K562 (cell line): Measurements from ENCODE around the gene C20orf96. TPM values are rescaled to one million over a fixed set of nuclear protein-coding genes. Genes with fewer than 3 reads are reported as not detected.

ENCODE experiments used
- AFF4 ChIP-seq: sonication (generic); formaldehyde crosslinking; IDR thresholded peaks from 2 replicates; pipeline ENCODE4 v1.8.0; 2023; ENCODE audit warnings: mild to moderate bottlenecking, missing genetic modification reagents
- CBX1 ChIP-seq: sonication (generic); IDR thresholded peaks from 2 replicates; pipeline ENCODE4 v1.6.1; 2016; ENCODE audit warnings: antibody characterized with exemption, low read depth, mild to moderate bottlenecking
- ZBTB11 ChIP-seq, 3 experiments: fragments of 200-800 bp in 1 of 3; fragments of 250-450 bp in 1 of 3; fragments of 450-650 bp in 1 of 3; sonication (Bioruptor Pico) in 1 of 3; sonication (Bioruptor generic) in 1 of 3; formaldehyde crosslinking in 1 of 3; IDR thresholded peaks; 2 replicates each; pipeline versions ENCODE4 v1.6.1 to v1.8.0; 2016 to 2022; ENCODE audit warnings: mild to moderate bottlenecking in 2 of 3, missing genetic modification characterization in 2 of 3, missing compliant biosample characterization in 1 of 3, moderate library complexity in 1 of 3
- ZKSCAN8 ChIP-seq: fragments of 200-800 bp; sonication (Bioruptor generic); IDR thresholded peaks from 2 replicates; pipeline ENCODE4 v1.6.1; 2016; ENCODE audit warnings: missing genetic modification characterization, missing compliant biosample characterization
- ZNF408 ChIP-seq: fragments of 250-450 bp; sonication (Bioruptor Pico); IDR thresholded peaks from 2 replicates; pipeline ENCODE4 v1.4.0; 2020; ENCODE audit warnings: low read depth, mild to moderate bottlenecking, moderate library complexity
- ZNF644 ChIP-seq: fragments of 200-800 bp; sonication (Bioruptor generic); IDR thresholded peaks from 2 replicates; pipeline ENCODE4 v1.6.1; 2016; ENCODE audit warnings: low read depth, missing genetic modification characterization, missing compliant biosample characterization
- polyA plus RNA-seq, 8 experiments: library from polyadenylated mRNA; depleted of rRNA in 4 of 8; stranded (reverse) in 5 of 8; unstranded in 3 of 8; fragments of >200 nt; fragmentation: Nextera tagmentation in 2 of 8; fragmentation: Illumina TruSeq in 1 of 8; extraction: Ambion mirVana in 2 of 8; extraction: Trizol in 1 of 8; gene quantifications; 2 replicates each; pipeline versions ENCODE4 v1.2.1 to v1.2.3, GENCODE V29; 2011 to 2014; ENCODE audit warnings: inconsistent platforms in 1 of 8, missing spikeins in 1 of 8
- total RNA-seq, 7 experiments: library from RNA; depleted of rRNA in 6 of 7; stranded (reverse); fragments of >200 nt in 6 of 7; fragmentation: Illumina TruSeq in 2 of 7; extraction: Trizol in 2 of 7; gene quantifications; 2 replicates each; pipeline versions ENCODE4 v1.2.1 to v1.2.3, GENCODE V29; 2011 to 2021; ENCODE audit warnings: low replicate concordance in 1 of 7
- TF ChIP-seq, protein P1 (sequence below): fragments of 250-450 bp; sonication (Bioruptor Pico); IDR thresholded peaks from 2 replicates; pipeline ENCODE4 v1.8.0; 2022; ENCODE audit warnings: moderate library complexity, mild to moderate bottlenecking, inconsistent platforms
- TF ChIP-seq, protein P2 (sequence below): sonication (generic); formaldehyde crosslinking; IDR thresholded peaks from 2 replicates; pipeline ENCODE4 v1.8.1; 2023; ENCODE audit warnings: missing genetic modification reagents, mild to moderate bottlenecking, borderline replicate concordance
- TF ChIP-seq, protein P3 (sequence below): sonication (generic); formaldehyde crosslinking; IDR thresholded peaks from 2 replicates; pipeline ENCODE4 v1.8.0; 2022; ENCODE audit warnings: missing genetic modification reagents, mild to moderate bottlenecking, borderline replicate concordance

Gene C20orf96
- total and polyA plus RNA-seq, 9 of the 15 experiments (the other 6 are each of a cell fraction or from before 2014, with no cell fraction given): 1.7 to 11.7 (median 4.2) TPM

DNA sequence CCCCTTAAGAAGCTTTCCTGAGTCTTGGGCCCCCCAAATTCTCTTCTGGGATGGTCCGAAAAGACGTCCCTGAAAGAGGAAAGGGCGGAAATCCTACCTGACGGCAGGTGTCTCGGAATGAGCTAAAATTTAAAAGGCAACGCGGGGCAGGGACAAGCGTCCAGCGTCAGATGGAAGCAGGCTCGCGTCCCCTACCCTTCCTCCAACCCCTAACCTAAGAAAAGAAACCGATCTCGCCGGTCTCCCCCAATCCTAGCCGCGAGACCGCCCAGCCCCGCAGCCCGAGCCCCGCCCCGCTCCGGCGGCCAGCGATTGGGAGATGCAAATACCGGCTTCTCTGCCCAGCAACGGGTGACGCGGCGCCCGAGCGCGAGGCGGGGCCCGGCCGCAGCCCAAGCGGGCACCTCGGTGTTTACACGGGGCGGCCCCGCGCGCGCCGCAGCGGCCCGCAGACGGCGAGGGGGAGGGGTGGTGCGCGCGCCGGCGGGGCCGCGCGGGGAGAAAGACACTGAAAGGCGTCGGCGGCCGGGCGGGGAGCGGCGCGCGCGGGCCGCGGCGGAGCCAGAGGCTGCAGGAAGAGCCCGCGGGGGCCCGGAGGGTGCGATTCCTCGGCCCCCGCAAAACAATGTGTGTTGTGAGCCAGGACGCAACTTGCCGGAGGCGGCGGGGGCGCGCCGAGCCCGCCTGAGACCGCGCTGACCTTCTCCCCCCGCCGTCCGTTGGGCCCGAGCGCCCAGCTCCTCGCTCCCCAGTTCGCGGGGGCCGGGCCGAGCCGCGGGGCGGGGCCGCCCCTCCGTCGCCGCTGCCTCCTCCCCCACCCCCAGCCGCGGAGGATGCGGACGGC is 34.7 kb upstream of the C20orf96 start, which contains the start of gene SOX12 (continued):
- no peak; the same call in 1 of the 2 replicates for TF ChIP-seq AFF4 (CRISPR knock-in tag)
- TF ChIP-seq ZNF408 (CRISPR knock-in tag): no peak
- peak in 1 of 3 experiments; percentile 53; a peak in 1 of 6 replicates for TF ChIP-seq ZBTB11 (CRISPR knock-in tag; IDR thresholded peaks at IDR 0.05)
- TF ChIP-seq, protein P1, sequence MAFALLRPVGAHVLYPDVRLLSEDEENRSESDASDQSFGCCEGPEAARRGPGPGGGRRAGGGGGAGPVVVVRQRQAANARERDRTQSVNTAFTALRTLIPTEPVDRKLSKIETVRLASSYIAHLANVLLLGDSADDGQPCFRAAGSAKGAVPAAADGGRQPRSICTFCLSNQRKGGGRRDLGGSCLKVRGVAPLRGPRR (CRISPR knock-in tag): no peak
- TF ChIP-seq, protein P2, sequence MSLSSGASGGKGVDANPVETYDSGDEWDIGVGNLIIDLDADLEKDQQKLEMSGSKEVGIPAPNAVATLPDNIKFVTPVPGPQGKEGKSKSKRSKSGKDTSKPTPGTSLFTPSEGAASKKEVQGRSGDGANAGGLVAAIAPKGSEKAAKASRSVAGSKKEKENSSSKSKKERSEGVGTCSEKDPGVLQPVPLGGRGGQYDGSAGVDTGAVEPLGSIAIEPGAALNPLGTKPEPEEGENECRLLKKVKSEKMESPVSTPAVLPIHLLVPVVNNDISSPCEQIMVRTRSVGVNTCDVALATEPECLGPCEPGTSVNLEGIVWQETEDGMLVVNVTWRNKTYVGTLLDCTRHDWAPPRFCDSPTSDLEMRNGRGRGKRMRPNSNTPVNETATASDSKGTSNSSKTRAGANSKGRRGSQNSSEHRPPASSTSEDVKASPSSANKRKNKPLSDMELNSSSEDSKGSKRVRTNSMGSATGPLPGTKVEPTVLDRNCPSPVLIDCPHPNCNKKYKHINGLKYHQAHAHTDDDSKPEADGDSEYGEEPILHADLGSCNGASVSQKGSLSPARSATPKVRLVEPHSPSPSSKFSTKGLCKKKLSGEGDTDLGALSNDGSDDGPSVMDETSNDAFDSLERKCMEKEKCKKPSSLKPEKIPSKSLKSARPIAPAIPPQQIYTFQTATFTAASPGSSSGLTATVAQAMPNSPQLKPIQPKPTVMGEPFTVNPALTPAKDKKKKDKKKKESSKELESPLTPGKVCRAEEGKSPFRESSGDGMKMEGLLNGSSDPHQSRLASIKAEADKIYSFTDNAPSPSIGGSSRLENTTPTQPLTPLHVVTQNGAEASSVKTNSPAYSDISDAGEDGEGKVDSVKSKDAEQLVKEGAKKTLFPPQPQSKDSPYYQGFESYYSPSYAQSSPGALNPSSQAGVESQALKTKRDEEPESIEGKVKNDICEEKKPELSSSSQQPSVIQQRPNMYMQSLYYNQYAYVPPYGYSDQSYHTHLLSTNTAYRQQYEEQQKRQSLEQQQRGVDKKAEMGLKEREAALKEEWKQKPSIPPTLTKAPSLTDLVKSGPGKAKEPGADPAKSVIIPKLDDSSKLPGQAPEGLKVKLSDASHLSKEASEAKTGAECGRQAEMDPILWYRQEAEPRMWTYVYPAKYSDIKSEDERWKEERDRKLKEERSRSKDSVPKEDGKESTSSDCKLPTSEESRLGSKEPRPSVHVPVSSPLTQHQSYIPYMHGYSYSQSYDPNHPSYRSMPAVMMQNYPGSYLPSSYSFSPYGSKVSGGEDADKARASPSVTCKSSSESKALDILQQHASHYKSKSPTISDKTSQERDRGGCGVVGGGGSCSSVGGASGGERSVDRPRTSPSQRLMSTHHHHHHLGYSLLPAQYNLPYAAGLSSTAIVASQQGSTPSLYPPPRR: no peak; the same call in 1 of the 2 replicates
- TF ChIP-seq ZNF644: peak; percentile 76; the same call in 1 of the 2 replicates
- TF ChIP-seq ZKSCAN8 (CRISPR knock-in tag): no peak
- no peak for TF ChIP-seq CBX1
- TF ChIP-seq, protein P3, sequence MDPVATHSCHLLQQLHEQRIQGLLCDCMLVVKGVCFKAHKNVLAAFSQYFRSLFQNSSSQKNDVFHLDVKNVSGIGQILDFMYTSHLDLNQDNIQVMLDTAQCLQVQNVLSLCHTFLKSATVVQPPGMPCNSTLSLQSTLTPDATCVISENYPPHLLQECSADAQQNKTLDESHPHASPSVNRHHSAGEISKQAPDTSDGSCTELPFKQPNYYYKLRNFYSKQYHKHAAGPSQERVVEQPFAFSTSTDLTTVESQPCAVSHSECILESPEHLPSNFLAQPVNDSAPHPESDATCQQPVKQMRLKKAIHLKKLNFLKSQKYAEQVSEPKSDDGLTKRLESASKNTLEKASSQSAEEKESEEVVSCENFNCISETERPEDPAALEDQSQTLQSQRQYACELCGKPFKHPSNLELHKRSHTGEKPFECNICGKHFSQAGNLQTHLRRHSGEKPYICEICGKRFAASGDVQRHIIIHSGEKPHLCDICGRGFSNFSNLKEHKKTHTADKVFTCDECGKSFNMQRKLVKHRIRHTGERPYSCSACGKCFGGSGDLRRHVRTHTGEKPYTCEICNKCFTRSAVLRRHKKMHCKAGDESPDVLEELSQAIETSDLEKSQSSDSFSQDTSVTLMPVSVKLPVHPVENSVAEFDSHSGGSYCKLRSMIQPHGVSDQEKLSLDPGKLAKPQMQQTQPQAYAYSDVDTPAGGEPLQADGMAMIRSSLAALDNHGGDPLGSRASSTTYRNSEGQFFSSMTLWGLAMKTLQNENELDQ (CRISPR knock-in tag): no peak
